Neutrophil (primary cell): ENCODE results near the gene CSDE1.
"Not testable (repeated sequence)": the region's sequence is repeated elsewhere in the genome, so short reads cannot be mapped to it uniquely, and the experiment has no call there.

ENCODE experiments used
- H3K27ac ChIP-seq: fragments of 200-600 bp; sonication (generic); 2 replicates; pipeline ENCODE4 v1.5.1; 2016; ENCODE audit warnings: mild to moderate bottlenecking, moderate library complexity
- H3K27me3 ChIP-seq: fragments of 200-600 bp; sonication (generic); 2 replicates; pipeline ENCODE4 v1.6.0; 2016; ENCODE audit warnings: mild to moderate bottlenecking
- H3K36me3 ChIP-seq: fragments of 200-600 bp; sonication (generic); 2 replicates; pipeline ENCODE4 v1.5.1; 2017
- H3K4me1 ChIP-seq, 2 experiments: fragments of 200-600 bp in 1 of 2; sonication (generic) in 1 of 2; 1 replicate in 1 of 2; 2 replicates in 1 of 2; pipeline versions ENCODE4 v1.5.1 to v1.6.1; 2013 to 2016; ENCODE audit warnings: low read depth in 1 of 2, low read length in 1 of 2, mild to moderate bottlenecking in 1 of 2, moderate library complexity in 1 of 2; ENCODE audit not compliant: control insufficient read depth in 1 of 2, insufficient read depth in 1 of 2
- H3K4me3 ChIP-seq, 2 experiments: fragments of 200-600 bp in 1 of 2; sonication (generic) in 1 of 2; 1 replicate in 1 of 2; 2 replicates in 1 of 2; pipeline ENCODE4 v1.5.1; 2013 to 2016; ENCODE audit warnings: low read depth in 1 of 2, low read length in 1 of 2, mild to moderate bottlenecking in 1 of 2, moderate library complexity in 1 of 2
- H3K9me3 ChIP-seq: fragments of 200-600 bp; sonication (generic); 2 replicates; pipeline ENCODE4 v1.5.1; 2016
- TF ChIP-seq, protein P1 (sequence below): fragments of 200-600 bp; sonication (generic); IDR thresholded peaks from 2 replicates; pipeline ENCODE4 v1.5.1; 2016; ENCODE audit warnings: antibody characterized with exemption

Gene CSDE1

GRCh38 chr1:114780344-114781226 lies 22.8 kb upstream of the CSDE1 start, which contains the start of gene SIKE1:
Gene SIKE1, minus strand, starts transcription at chr1:114780685. Its CDS starts 78 bp downstream, at chr1:114780607.
- Histone ChIP-seq H3K9me3 (no peaks in the 10 kb centered on the region), H3K27ac (peak within 1 kb of the TSS; percentile 85), H3K36me3 (peaks cover 17% of the 10 kb centered on the region), H3K4me3 (peak within 1 kb of the TSS; percentile 84 to 85), H3K4me1 (peaks cover 12 to 14% of the 10 kb centered on the region in 2 experiments), H3K27me3 (peaks cover 33% of the 10 kb centered on the region)
- TF ChIP-seq, protein P1, sequence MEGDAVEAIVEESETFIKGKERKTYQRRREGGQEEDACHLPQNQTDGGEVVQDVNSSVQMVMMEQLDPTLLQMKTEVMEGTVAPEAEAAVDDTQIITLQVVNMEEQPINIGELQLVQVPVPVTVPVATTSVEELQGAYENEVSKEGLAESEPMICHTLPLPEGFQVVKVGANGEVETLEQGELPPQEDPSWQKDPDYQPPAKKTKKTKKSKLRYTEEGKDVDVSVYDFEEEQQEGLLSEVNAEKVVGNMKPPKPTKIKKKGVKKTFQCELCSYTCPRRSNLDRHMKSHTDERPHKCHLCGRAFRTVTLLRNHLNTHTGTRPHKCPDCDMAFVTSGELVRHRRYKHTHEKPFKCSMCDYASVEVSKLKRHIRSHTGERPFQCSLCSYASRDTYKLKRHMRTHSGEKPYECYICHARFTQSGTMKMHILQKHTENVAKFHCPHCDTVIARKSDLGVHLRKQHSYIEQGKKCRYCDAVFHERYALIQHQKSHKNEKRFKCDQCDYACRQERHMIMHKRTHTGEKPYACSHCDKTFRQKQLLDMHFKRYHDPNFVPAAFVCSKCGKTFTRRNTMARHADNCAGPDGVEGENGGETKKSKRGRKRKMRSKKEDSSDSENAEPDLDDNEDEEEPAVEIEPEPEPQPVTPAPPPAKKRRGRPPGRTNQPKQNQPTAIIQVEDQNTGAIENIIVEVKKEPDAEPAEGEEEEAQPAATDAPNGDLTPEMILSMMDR: peak; percentile 15

DNA sequence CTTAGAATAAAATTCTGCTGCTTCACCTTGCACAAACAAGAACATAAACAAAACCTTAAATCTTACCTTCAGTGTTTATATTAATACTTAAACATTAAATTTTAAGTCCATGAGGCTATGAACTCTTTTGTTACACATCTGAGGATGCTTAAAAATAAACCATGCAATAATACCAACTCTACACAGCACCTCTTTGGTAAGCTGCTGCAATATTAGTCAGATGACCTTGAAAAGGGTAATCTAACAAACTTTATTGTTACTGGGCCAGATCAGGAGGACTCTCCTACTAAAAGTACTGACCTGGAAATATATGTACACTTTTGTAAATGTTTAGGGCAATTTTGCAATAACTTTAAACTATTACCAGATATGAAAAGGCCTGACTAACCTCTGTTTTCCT lies 21.9 kb upstream of the CSDE1 start:
- Histone ChIP-seq H3K4me3 (peak overlapping the region; percentile 84 to 85), H3K27me3 (peaks cover 33% of the 10 kb centered on the region), H3K36me3 (peaks cover 25% of the 10 kb centered on the region), H3K9me3 (no peaks in the 10 kb centered on the region), H3K27ac (peak overlapping the region; percentile 85), H3K4me1 (peaks cover 12 to 14% of the 10 kb centered on the region in 2 experiments)
- TF ChIP-seq, protein P1: no peak

GRCh38 chr1:114776726-114777125 lies 18.9 kb upstream of the CSDE1 start:
- Histone ChIP-seq H3K36me3 (peaks cover 46% of the 10 kb centered on the region), H3K4me1 (peaks cover 12 to 14% of the 10 kb centered on the region in 2 experiments)
- H3K27me3 ChIP-seq, H3K9me3 ChIP-seq, H3K27ac ChIP-seq, H3K4me3 ChIP-seq: not testable (repeated sequence)

- Histone ChIP-seq H3K27ac (no peak overlapping the region), H3K36me3 (peaks cover 65% of the 10 kb centered on the region), H3K4me3 (no peak overlapping the region), H3K4me1 (no peaks in the 10 kb centered on the region), H3K27me3 (no peaks in the 10 kb centered on the region), H3K9me3 (no peaks in the 10 kb centered on the region)
- TF ChIP-seq, protein P1: no peak
These were observed 14.2 kb upstream of the CSDE1 start for GRCh38 chr1:114771992-114772391.

DNA sequence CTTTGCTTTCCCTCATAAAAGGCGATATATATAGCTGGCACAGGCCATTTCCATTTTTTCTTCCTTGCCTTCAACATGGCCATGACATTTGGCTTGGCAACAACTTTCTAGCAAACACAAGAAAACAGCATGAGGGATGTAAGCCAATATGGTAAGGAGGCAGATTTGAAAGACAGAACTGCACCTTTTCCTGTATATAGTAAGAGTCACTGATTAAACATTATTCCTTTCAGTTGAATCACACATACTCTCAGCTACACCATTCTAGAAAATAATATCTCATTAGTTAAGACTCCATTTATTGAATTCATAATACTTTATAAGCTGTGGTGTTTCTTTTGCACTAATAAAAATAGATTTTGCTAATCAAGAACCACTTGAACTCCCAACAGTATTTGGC lies 13.2 kb upstream of the CSDE1 start:
- H3K27ac ChIP-seq: no peak overlapping the region
- peaks cover 61% of the 10 kb centered on the region for H3K36me3 ChIP-seq
- H3K4me1 ChIP-seq: no peaks in the 10 kb centered on the region
- TF ChIP-seq, protein P1: no peak
- H3K9me3 ChIP-seq: no peaks in the 10 kb centered on the region
- no peak overlapping the region for H3K4me3 ChIP-seq
- no peaks in the 10 kb centered on the region for H3K27me3 ChIP-seq

DNA sequence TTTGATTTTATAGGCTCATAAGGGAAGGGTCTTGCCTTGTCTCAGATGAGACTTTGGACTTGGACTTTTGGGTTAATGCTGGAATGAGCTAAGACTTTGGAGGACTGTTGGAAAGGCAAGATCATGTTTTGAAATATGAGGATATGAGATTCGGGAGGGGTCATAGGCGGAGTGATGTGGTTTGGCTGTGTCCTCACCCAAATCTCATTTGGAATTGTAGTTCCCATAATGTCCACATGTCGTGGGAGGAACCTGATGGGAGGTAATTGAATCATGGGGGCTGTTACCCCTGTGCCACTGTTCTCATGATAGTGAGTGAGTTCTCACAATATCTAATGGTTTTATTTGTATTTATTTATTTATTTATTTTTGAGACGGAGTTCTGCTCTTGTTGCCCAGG lies 6.9 kb upstream of the CSDE1 start:
- Histone ChIP-seq H3K4me1 (no peaks in the 10 kb centered on the region), H3K27me3 (no peaks in the 10 kb centered on the region), H3K4me3 (no peak overlapping the region), H3K36me3 (peaks cover 13% of the 10 kb centered on the region), H3K27ac (no peak overlapping the region), H3K9me3 (no peaks in the 10 kb centered on the region)
- TF ChIP-seq, protein P1: no peak
